WTC11 (cell line): ENCODE results near the gene FAM171A1. TPM values are rescaled to one million over a fixed set of nuclear protein-coding genes. Genes with fewer than 3 reads are reported as not detected.
A peak's percentile ranks its signal among the peaks of the same experiment; 100 is the strongest.

ENCODE experiments used
- ATAC-seq: fragments of 200-7000 bp; cut with Tn5 transposase; 2 replicates; pipeline ENCODE4 v1.10.0; 2021; ENCODE audit warnings: mild to moderate bottlenecking, moderate library complexity
- CTCF ChIA-PET: fragments of 300-600 bp; sonication (Branson Sonifier 250); formaldehyde crosslinking; loops from one replicate; lab custom pipeline; 2021; ENCODE audit warnings: antibody characterized with exemption; lab: Charles Lee
- POLR2A ChIA-PET: fragments of 350-600 bp; sonication (Branson Sonifier 250); formaldehyde crosslinking; loops from one replicate; lab custom pipeline; 2021; ENCODE audit warnings: antibody characterized with exemption; lab: Charles Lee
- DNase-seq: peaks from one replicate; pipeline ENCODE4 v3.0.0; 2021; ENCODE audit warnings: low spot score
- H3K27ac Mint-ChIP-seq: 2 replicates; pipeline ENCODE4 v1.8.0; 2021; ENCODE audit warnings: mixed read lengths
- H3K27me3 Mint-ChIP-seq: 2 replicates; pipeline ENCODE4 v1.8.0; 2021; ENCODE audit warnings: low read depth, mild to moderate bottlenecking, moderate library complexity, mixed read lengths
- H3K36me3 Mint-ChIP-seq: 2 replicates; pipeline ENCODE4 v1.8.0; 2021; ENCODE audit warnings: mixed read lengths
- H3K4me1 Mint-ChIP-seq: 2 replicates; pipeline ENCODE4 v1.8.0; 2022; ENCODE audit warnings: mixed read lengths
- H3K4me3 Mint-ChIP-seq: 2 replicates; pipeline ENCODE4 v1.8.0; 2021; ENCODE audit warnings: mild to moderate bottlenecking, moderate library complexity, mixed read lengths
- H3K9me3 Mint-ChIP-seq: 2 replicates; pipeline ENCODE4 v1.8.0; 2021; ENCODE audit warnings: mixed read lengths
- CBFB ChIP-seq: sonication (generic); formaldehyde crosslinking; IDR thresholded peaks from 2 replicates; pipeline ENCODE4 v1.8.1; 2022; ENCODE audit warnings: mild to moderate bottlenecking, low read depth, missing genetic modification reagents
- CREB1 ChIP-seq: sonication (generic); formaldehyde crosslinking; IDR thresholded peaks from 2 replicates; pipeline ENCODE4 v1.8.0; 2023; ENCODE audit warnings: mild to moderate bottlenecking, missing genetic modification reagents
- E2F1 ChIP-seq: sonication (generic); formaldehyde crosslinking; IDR thresholded peaks from 2 replicates; pipeline ENCODE4 v1.8.0; 2022; ENCODE audit warnings: mild to moderate bottlenecking, missing genetic modification reagents
- E2F4 ChIP-seq: sonication (generic); formaldehyde crosslinking; IDR thresholded peaks from 2 replicates; pipeline ENCODE4 v1.8.1; 2022; ENCODE audit warnings: low read depth, mild to moderate bottlenecking, moderate library complexity, missing genetic modification reagents, borderline replicate concordance
- ERG ChIP-seq: fragments of 250-450 bp; sonication (Bioruptor Pico); IDR thresholded peaks from 2 replicates; pipeline ENCODE4 v1.8.0; 2021; ENCODE audit warnings: mild to moderate bottlenecking
- FOXJ3 ChIP-seq: sonication (generic); formaldehyde crosslinking; IDR thresholded peaks from 2 replicates; pipeline ENCODE4 v1.9.0; 2021; ENCODE audit warnings: missing genetic modification reagents, mild to moderate bottlenecking, borderline replicate concordance
- FOXK1 ChIP-seq: sonication (generic); formaldehyde crosslinking; IDR thresholded peaks from 2 replicates; pipeline ENCODE4 v1.8.0; 2022; ENCODE audit warnings: mild to moderate bottlenecking, moderate library complexity, missing genetic modification reagents
- JAZF1 ChIP-seq: fragments of 250-450 bp; sonication (Bioruptor Pico); IDR thresholded peaks from 2 replicates; pipeline ENCODE4 v1.9.0; 2021; ENCODE audit warnings: moderate library complexity, mild to moderate bottlenecking, inconsistent platforms
- JUN ChIP-seq: sonication (generic); formaldehyde crosslinking; IDR thresholded peaks from 2 replicates; pipeline ENCODE4 v1.8.0; 2023; ENCODE audit warnings: mild to moderate bottlenecking, missing genetic modification reagents
- NFATC4 ChIP-seq: fragments of 250-450 bp; sonication (Bioruptor Pico); IDR thresholded peaks from 2 replicates; pipeline ENCODE4 v1.9.0; 2021; ENCODE audit warnings: mild to moderate bottlenecking
- NFE2L1 ChIP-seq: sonication (generic); formaldehyde crosslinking; IDR thresholded peaks from 2 replicates; pipeline ENCODE4 v1.8.1; 2023; ENCODE audit warnings: missing genetic modification reagents
- NR2C2 ChIP-seq: sonication (generic); formaldehyde crosslinking; IDR thresholded peaks from 2 replicates; pipeline ENCODE4 v1.8.0; 2022; ENCODE audit warnings: mild to moderate bottlenecking, missing genetic modification reagents
- OVOL2 ChIP-seq: fragments of 250-450 bp; sonication (Bioruptor Pico); IDR thresholded peaks from 2 replicates; pipeline ENCODE4 v1.9.0; 2021; ENCODE audit warnings: mild to moderate bottlenecking, borderline replicate concordance
- PREB ChIP-seq: sonication (generic); formaldehyde crosslinking; IDR thresholded peaks from 2 replicates; pipeline ENCODE4 v1.8.1; 2022; ENCODE audit warnings: mild to moderate bottlenecking, missing genetic modification reagents, moderate library complexity, borderline replicate concordance
- RELA ChIP-seq: sonication (generic); formaldehyde crosslinking; IDR thresholded peaks from 2 replicates; pipeline ENCODE4 v1.8.1; 2022; ENCODE audit warnings: missing genetic modification reagents, mild to moderate bottlenecking, borderline replicate concordance
- RORB ChIP-seq: fragments of 250-450 bp; sonication (Bioruptor Pico); IDR thresholded peaks from 2 replicates; pipeline ENCODE4 v1.9.0; 2021; ENCODE audit warnings: mild to moderate bottlenecking
- SMAD3 ChIP-seq: sonication (generic); formaldehyde crosslinking; IDR thresholded peaks from 2 replicates; pipeline ENCODE4 v1.8.0; 2022; ENCODE audit warnings: missing genetic modification reagents, mild to moderate bottlenecking, borderline replicate concordance
- SMAD4 ChIP-seq: sonication (generic); formaldehyde crosslinking; IDR thresholded peaks from 2 replicates; pipeline ENCODE4 v1.8.0; 2022; ENCODE audit warnings: mild to moderate bottlenecking, missing genetic modification reagents
- SP1 ChIP-seq: sonication (generic); formaldehyde crosslinking; conservative IDR thresholded peaks from 2 replicates; pipeline ENCODE4 v1.8.1; 2022; ENCODE audit warnings: missing genetic modification reagents
- ZNF121 ChIP-seq: sonication (generic); formaldehyde crosslinking; IDR thresholded peaks from 2 replicates; pipeline ENCODE4 v1.8.0; 2023; ENCODE audit warnings: missing genetic modification reagents
- ZNF263 ChIP-seq: sonication (generic); formaldehyde crosslinking; IDR thresholded peaks from 2 replicates; pipeline ENCODE4 v1.8.1; 2022; ENCODE audit warnings: low read depth, mild to moderate bottlenecking, moderate library complexity, missing genetic modification reagents
- ZSCAN18 ChIP-seq: fragments of 250-450 bp; sonication (Bioruptor Pico); IDR thresholded peaks from 2 replicates; pipeline ENCODE4 v2.1.2; 2022; ENCODE audit warnings: mild to moderate bottlenecking, moderate library complexity
- total RNA-seq: library from RNA; stranded (reverse); gene quantifications from 3 replicates; pipeline ENCODE4 v1.2.3, GENCODE V29; 2021

Gene FAM171A1
- total RNA-seq, 1 experiment from 2014 or later: 33.9 TPM

GRCh38 chr10:15262036-15262713, 108.9 kb downstream of the FAM171A1 start:
- no peak for TF ChIP-seq NFE2L1 (CRISPR knock-in tag)
- TF ChIP-seq SP1 (CRISPR knock-in tag): no peak
- no peak for TF ChIP-seq FOXK1 (CRISPR knock-in tag)
- TF ChIP-seq E2F1: no peak
- TF ChIP-seq ERG (CRISPR knock-in tag): no peak
- no peak overlapping the region for H3K27ac Mint-ChIP-seq
- ATAC-seq (peak; percentile 78), DNase-seq (no peak)
- no peaks in the 10 kb centered on the region for H3K9me3 Mint-ChIP-seq
- H3K4me3 Mint-ChIP-seq: no peak overlapping the region
- ChIA-PET CTCF (interaction anchor here (0.6 to 2.1 kb wide), 5 partner anchors 10 to 113 kb away, joined by 3 to 5 read pairs (median 3); no protein-coding TSS in a partner anchor), POLR2A (no interaction called here)
- no peaks in the 10 kb centered on the region for H3K36me3 Mint-ChIP-seq
- H3K27me3 Mint-ChIP-seq: no peaks in the 10 kb centered on the region
- no peaks in the 10 kb centered on the region for H3K4me1 Mint-ChIP-seq

GRCh38 chr10:15259136-15259535, 112.0 kb downstream of the FAM171A1 start:
- no peaks in the 10 kb centered on the region; the same call in 1 of the 2 replicates for H3K27me3 Mint-ChIP-seq
- POLR2A ChIA-PET: no interaction called here

More at GRCh38 chr10:15259136-15259535, 112.0 kb downstream of the FAM171A1 start:
- no peak for TF ChIP-seq ZNF121 (CRISPR knock-in tag)
- TF ChIP-seq SMAD4: no peak
- no peak for TF ChIP-seq ZSCAN18 (CRISPR knock-in tag)
- TF ChIP-seq NR2C2 (CRISPR knock-in tag): no peak
- TF ChIP-seq PREB (CRISPR knock-in tag): no peak
- TF ChIP-seq ZNF263: no peak
- TF ChIP-seq RELA (CRISPR knock-in tag): no peak
- no peak for TF ChIP-seq NFATC4
- TF ChIP-seq SP1 (CRISPR knock-in tag): no peak
- TF ChIP-seq FOXJ3 (CRISPR knock-in tag): no peak
- no peak for TF ChIP-seq OVOL2
- no peak for TF ChIP-seq ERG (CRISPR knock-in tag)
- no peak for TF ChIP-seq E2F4 (CRISPR knock-in tag)
- no peak for TF ChIP-seq CREB1 (CRISPR knock-in tag)
- no peak for TF ChIP-seq CBFB (CRISPR knock-in tag)
- no peak for TF ChIP-seq JAZF1 (CRISPR knock-in tag)
- TF ChIP-seq RORB (CRISPR knock-in tag): no peak
- no peak for TF ChIP-seq JUN
- no peak for TF ChIP-seq SMAD3 (CRISPR knock-in tag)
- Mint-ChIP-seq H3K27ac (no peak overlapping the region), H3K4me3 (no peak overlapping the region), H3K36me3 (no peaks in the 10 kb centered on the region), H3K9me3 (no peaks in the 10 kb centered on the region), H3K4me1 (peaks cover 28% of the 10 kb centered on the region)
- DNase-seq (no peak), ATAC-seq (no peak)
- CTCF ChIA-PET: no interaction called here
